Vagina (tissue), 2 donors: Measurements from ENCODE around the gene BDKRB1. TPM values are rescaled to one million over a fixed set of nuclear protein-coding genes. Genes with fewer than 3 reads are reported as not detected.

ENCODE experiments used
- DNase-seq, 2 donors: peaks; one replicate each; pipeline ENCODE4 v3.0.0-alpha.2; 2017; ENCODE audit errors: extremely low spot score in 2 of 2
- H3K27ac ChIP-seq: fragments of 200-600 bp; sonication (generic); one replicate; pipeline ENCODE4 v1.5.1; 2019
- H3K27me3 ChIP-seq: fragments of 200-600 bp; sonication (generic); one replicate; pipeline ENCODE4 v1.5.1; 2019
- H3K36me3 ChIP-seq, 2 donors: fragments of 200-600 bp; sonication (generic); one replicate each; pipeline ENCODE4 v1.5.1; 2017 to 2019
- H3K4me1 ChIP-seq: fragments of 200-600 bp; sonication (generic); one replicate; pipeline ENCODE4 v1.5.1; 2019
- H3K4me3 ChIP-seq, 2 donors: fragments of 200-600 bp; sonication (generic); 1 replicate in 1 of 2; 2 replicates in 1 of 2; pipeline ENCODE4 v1.5.1; 2016 to 2019
- H3K9me3 ChIP-seq: fragments of 200-600 bp; sonication (generic); one replicate; pipeline ENCODE4 v1.5.1; 2019
- POLR2A ChIP-seq, 2 donors: fragments of 450-650 bp; IDR thresholded peaks; one replicate each; pipeline ENCODE4 v1.6.1; 2017; ENCODE audit warnings: antibody characterized with exemption in 2 of 2, mild to moderate bottlenecking in 2 of 2, moderate library complexity in 2 of 2
- POLR2AphosphoS5 ChIP-seq, 2 donors: sonication (generic); formaldehyde crosslinking; IDR thresholded peaks; one replicate each; pipeline ENCODE4 v1.9.0; 2017; ENCODE audit warnings: antibody characterized with exemption in 2 of 2, mild to moderate bottlenecking in 2 of 2, low read depth in 1 of 2; ENCODE audit not compliant: insufficient read depth in 1 of 2
- intact Hi-C: fragments of 100-400 bp; cut with DNase I; formaldehyde crosslinking; loops from one replicate; pipeline ENCODE4 v1.15.1; 2023
- total RNA-seq: library from RNA; depleted of rRNA; stranded (reverse); fragments of >200 nt; gene quantifications from one replicate; pipeline ENCODE4 v1.2.3, GENCODE V29; 2016
- TF ChIP-seq, protein P1 (sequence below), 3 experiments: fragments of 450-650 bp in 2 of 3; fragments of 200-600 bp in 1 of 3; sonication (generic) in 1 of 3; IDR thresholded peaks; one replicate each; pipeline ENCODE4 v1.5.1; 2017 to 2019; ENCODE audit warnings: antibody characterized with exemption in 3 of 3, mild to moderate bottlenecking in 2 of 3, moderate library complexity in 2 of 3

Gene BDKRB1
- total RNA-seq, 1 donor from 2014 or later, result 2.5 TPM

DNA sequence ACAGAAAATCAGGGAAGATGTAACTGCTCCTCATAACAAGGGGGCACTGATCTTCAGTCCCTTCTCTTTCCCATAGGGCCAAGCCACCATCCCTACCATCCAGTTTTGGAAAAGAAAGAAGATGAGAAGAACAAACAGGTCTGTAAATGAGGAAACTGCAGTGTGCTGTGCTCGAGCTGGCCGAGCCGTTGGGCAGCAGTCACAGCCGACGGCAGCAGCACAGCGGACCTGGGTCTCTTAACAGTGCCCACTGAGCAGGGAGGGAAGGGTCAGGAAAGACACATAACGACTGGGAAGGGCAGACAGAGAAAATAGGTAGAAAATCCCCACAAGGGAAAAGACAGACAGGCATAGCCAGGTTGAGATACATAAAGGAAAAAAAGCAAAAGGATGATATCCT, 38.2 kb downstream of the BDKRB1 start:
- Histone ChIP-seq H3K9me3 (no peaks in the 10 kb centered on the region), H3K36me3 (peaks cover 0 to 31% of the 10 kb centered on the region in 2 donors), H3K4me3 (no peak overlapping the region), H3K27ac (no peak overlapping the region), H3K27me3 (no peaks in the 10 kb centered on the region), H3K4me1 (no peaks in the 10 kb centered on the region)
- no peak for DNase-seq
- TF ChIP-seq, protein P1, sequence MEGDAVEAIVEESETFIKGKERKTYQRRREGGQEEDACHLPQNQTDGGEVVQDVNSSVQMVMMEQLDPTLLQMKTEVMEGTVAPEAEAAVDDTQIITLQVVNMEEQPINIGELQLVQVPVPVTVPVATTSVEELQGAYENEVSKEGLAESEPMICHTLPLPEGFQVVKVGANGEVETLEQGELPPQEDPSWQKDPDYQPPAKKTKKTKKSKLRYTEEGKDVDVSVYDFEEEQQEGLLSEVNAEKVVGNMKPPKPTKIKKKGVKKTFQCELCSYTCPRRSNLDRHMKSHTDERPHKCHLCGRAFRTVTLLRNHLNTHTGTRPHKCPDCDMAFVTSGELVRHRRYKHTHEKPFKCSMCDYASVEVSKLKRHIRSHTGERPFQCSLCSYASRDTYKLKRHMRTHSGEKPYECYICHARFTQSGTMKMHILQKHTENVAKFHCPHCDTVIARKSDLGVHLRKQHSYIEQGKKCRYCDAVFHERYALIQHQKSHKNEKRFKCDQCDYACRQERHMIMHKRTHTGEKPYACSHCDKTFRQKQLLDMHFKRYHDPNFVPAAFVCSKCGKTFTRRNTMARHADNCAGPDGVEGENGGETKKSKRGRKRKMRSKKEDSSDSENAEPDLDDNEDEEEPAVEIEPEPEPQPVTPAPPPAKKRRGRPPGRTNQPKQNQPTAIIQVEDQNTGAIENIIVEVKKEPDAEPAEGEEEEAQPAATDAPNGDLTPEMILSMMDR (IDR thresholded peaks at IDR 0.05), result no peak
- TF ChIP-seq POLR2A (IDR thresholded peaks at IDR 0.05) (no peak), POLR2AphosphoS5 (IDR thresholded peaks at IDR 0.05; ENCODE audit: insufficient read depth in 1 of 2, low read depth in 1 of 2) (no peak)
- intact Hi-C loops, result loop anchor here (10.0 kb wide), 1 partner anchor 131 kb away; no protein-coding TSS in a partner anchor

DNA sequence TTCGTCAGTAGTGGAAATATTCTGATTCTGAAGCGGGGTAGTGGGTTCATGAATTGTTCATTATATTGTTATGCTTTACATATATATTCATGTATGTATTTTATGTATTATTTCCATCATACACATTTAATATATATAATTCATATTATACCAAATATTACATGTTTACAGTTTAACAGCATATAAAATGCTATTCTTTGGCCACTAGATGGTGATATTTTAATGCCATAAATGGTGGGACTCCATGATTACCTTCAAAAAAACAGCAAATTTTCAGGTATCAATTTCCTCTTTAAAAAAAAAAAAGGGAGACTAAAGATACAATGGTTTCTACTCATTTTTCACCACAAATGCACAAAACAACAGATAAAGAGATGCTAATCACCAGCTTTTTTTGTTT, 41.0 kb downstream of the BDKRB1 start:
- H3K27me3 ChIP-seq, result no peaks in the 10 kb centered on the region
- H3K9me3 ChIP-seq, result no peaks in the 10 kb centered on the region
- no peaks in the 10 kb centered on the region for H3K4me1 ChIP-seq
- no peak for TF ChIP-seq POLR2AphosphoS5 (IDR thresholded peaks at IDR 0.05; ENCODE audit: insufficient read depth in 1 of 2, low read depth in 1 of 2)
- TF ChIP-seq, protein P1 (IDR thresholded peaks at IDR 0.05), result peak in 2 of 3 experiments; percentile 31 to 35
- peaks cover 0 to 28% of the 10 kb centered on the region in 2 donors for H3K36me3 ChIP-seq
- H3K4me3 ChIP-seq, result no peak overlapping the region
- intact Hi-C loops, result loop anchor here (10.0 kb wide), 1 partner anchor 128 kb away; no protein-coding TSS in a partner anchor
- DNase-seq, result no peak
- H3K27ac ChIP-seq, result no peak overlapping the region

DNA sequence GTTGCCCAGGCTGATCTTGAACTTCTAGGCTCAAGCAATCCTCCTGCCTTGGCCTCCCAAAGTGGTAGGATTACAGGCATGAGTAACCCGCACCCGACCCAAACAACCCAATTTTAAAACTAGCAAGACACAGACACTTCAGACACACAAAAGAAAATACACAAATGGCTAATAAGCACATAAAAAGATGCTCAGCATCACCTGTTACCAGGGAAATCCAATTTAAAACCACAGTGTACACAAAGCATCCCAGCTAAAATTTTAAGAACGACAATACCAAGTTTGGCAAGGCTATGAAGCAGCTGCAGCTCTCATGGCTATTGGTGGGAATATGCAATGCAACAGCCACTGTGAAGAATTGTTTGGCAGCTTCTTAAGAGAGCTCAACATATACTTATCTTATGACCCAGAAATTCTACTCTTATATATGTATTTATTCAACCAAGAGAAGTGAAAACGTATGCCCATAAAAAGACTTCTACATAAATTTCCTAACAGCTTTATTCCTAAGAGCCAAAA, 42.0 kb downstream of the BDKRB1 start:
- intact Hi-C loops, result loop anchor here (10.0 kb wide), 1 partner anchor 127 kb away; no protein-coding TSS in a partner anchor
- Histone ChIP-seq H3K4me3 (no peak overlapping the region), H3K27me3 (no peaks in the 10 kb centered on the region), H3K27ac (no peak overlapping the region), H3K36me3 (peaks cover 0 to 31% of the 10 kb centered on the region in 2 donors), H3K9me3 (no peaks in the 10 kb centered on the region), H3K4me1 (no peaks in the 10 kb centered on the region)
- TF ChIP-seq POLR2AphosphoS5 (IDR thresholded peaks at IDR 0.05; ENCODE audit: insufficient read depth in 1 of 2, low read depth in 1 of 2), result no peak
- TF ChIP-seq, protein P1 (IDR thresholded peaks at IDR 0.05), result no peak
- TF ChIP-seq POLR2A (IDR thresholded peaks at IDR 0.05), result no peak
- DNase-seq, result no peak

DNA sequence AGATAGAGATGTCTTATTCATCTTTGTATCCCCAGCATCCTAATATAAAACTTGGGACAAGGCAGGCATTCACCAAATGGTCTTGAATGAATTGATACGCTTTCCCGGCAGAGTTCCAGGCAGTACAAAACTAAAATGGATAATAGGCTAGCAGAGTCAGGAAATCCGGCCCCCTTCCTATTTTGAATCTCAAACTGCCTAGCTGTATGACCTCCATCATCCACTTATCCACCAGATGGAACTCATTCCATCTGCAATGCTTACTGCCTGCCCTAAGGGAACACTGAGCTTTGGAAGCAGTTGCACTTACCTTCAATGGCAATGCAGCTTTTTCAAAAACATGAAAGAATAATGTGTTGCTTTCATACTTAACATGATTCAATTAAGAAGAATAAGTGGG, 43.4 kb downstream of the BDKRB1 start:
- Histone ChIP-seq H3K4me1 (no peaks in the 10 kb centered on the region), H3K9me3 (no peaks in the 10 kb centered on the region), H3K4me3 (no peak overlapping the region), H3K27ac (no peak overlapping the region), H3K36me3 (peaks cover 0 to 40% of the 10 kb centered on the region in 2 donors), H3K27me3 (no peaks in the 10 kb centered on the region)
- no peak for DNase-seq
- no peak for TF ChIP-seq POLR2AphosphoS5 (IDR thresholded peaks at IDR 0.05; ENCODE audit: insufficient read depth in 1 of 2, low read depth in 1 of 2)
- TF ChIP-seq, protein P1 (IDR thresholded peaks at IDR 0.05), result no peak
- no peak for TF ChIP-seq POLR2A (IDR thresholded peaks at IDR 0.05)
- intact Hi-C loops, result loop anchor here (10.0 kb wide), 1 partner anchor 125 kb away; no protein-coding TSS in a partner anchor

DNA sequence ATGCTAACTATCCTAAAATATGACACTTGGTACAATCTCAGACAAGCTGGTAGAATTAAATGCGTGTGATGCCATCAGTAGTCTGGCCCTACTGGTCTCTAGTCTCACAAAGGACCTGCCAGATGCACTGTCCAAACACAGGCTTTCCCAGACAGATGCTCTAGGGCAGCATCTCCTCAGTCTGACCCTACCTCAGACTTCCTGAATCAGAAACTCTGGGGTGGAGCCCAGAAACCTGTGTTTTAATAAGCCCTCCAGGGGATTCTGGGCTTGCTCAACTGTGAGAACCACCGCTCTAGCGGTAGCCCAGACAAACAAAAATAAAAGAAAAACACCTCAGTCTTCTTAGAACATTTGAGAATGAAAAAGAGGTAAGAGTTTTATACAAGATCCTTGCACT, 48.0 kb downstream of the BDKRB1 start:
- intact Hi-C loops, result no loop called here
- no peaks in the 10 kb centered on the region for H3K9me3 ChIP-seq
- H3K36me3 ChIP-seq, result peaks cover 0 to 60% of the 10 kb centered on the region in 2 donors
- TF ChIP-seq, protein P1 (IDR thresholded peaks at IDR 0.05), result no peak
- TF ChIP-seq POLR2AphosphoS5 (IDR thresholded peaks at IDR 0.05; ENCODE audit: insufficient read depth in 1 of 2, low read depth in 1 of 2), result no peak
- TF ChIP-seq POLR2A (IDR thresholded peaks at IDR 0.05), result no peak
- H3K27ac ChIP-seq, result no peak overlapping the region
- no peaks in the 10 kb centered on the region for H3K4me1 ChIP-seq
- DNase-seq, result no peak
- no peak overlapping the region for H3K4me3 ChIP-seq
- H3K27me3 ChIP-seq, result no peaks in the 10 kb centered on the region
